GM12874 (cell line): ENCODE measurements around the gene TMEM269.

Experiments
- TF ChIP-seq, protein P1 (sequence below): IDR thresholded peaks from 2 replicates; pipeline ENCODE4 v1.5.1; 2011; ENCODE audit warnings: low read depth, mild to moderate bottlenecking, control low read depth, low read length, moderate library complexity; ENCODE audit not compliant: insufficient read depth

TMEM269 gene

DNA sequence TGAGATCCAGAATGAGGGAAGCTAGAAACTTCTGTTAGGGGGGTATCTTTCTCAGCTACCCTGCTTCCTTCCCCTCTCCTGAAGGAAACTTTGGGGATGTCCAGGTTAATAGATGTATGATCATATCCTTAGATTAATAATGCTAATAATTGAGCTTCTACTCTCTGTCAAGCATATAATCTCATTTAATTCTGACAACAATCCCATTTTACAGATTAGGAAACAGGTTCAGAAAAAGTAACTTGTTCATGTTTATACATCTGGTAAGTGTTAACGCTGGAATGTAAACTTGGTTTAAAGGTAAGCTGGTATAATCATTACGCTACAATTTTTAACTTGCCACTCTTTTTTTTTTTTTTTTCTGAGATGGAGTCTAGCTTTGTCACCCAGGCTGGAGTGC lies 1.7 kb upstream of the TMEM269 start:
- TF ChIP-seq, protein P1, sequence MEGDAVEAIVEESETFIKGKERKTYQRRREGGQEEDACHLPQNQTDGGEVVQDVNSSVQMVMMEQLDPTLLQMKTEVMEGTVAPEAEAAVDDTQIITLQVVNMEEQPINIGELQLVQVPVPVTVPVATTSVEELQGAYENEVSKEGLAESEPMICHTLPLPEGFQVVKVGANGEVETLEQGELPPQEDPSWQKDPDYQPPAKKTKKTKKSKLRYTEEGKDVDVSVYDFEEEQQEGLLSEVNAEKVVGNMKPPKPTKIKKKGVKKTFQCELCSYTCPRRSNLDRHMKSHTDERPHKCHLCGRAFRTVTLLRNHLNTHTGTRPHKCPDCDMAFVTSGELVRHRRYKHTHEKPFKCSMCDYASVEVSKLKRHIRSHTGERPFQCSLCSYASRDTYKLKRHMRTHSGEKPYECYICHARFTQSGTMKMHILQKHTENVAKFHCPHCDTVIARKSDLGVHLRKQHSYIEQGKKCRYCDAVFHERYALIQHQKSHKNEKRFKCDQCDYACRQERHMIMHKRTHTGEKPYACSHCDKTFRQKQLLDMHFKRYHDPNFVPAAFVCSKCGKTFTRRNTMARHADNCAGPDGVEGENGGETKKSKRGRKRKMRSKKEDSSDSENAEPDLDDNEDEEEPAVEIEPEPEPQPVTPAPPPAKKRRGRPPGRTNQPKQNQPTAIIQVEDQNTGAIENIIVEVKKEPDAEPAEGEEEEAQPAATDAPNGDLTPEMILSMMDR, result no peak

GRCh38 chr1:42784547-42784945 lies 245 bp upstream of the TMEM269 start:
- TF ChIP-seq, protein P1, result no peak

DNA sequence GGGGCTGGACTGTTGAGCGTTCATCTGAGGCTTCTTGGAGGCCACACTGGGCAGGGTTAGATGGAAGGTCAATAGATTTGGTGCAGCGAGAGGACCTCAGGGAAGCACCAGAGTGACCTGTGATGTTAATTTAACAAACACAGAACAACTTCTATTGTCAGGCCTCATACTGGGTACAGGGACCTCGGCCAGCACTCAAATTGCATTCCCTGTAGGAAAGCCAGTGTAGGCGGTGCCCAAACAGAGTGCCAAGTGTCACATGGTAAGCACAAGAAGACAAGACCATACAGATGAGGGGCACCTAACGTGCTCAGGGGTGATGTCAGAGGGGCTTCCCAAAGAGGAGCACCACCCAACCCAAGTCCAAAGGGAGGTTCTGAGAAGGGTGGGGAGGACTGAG lies 1.3 kb downstream of the TMEM269 start:
- TF ChIP-seq, protein P1, result no peak

DNA sequence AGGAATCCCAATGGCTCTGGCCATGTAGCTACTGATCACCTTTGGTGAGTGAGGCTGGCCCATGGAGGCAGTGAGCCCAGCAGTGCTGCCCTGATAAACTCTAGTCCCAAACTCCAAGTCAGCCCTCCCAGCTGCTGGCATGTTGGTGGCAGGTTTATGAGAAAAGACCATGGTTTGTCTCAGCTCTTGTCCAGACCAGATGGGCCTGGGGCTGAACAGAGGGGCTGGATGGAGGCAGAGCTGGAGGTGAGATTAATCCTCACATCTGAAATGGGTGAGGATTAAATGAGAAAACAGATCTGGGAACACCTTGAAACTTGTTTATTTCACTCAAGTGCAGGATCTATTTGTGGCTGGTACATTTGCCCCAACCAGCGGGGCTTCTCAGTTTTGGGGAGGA lies 3.2 kb downstream of the TMEM269 start:
- TF ChIP-seq, protein P1, result no peak

- TF ChIP-seq, protein P1, result no peak
These were observed 9.0 kb downstream of the TMEM269 start for GRCh38 chr1:42793824-42794223.

DNA sequence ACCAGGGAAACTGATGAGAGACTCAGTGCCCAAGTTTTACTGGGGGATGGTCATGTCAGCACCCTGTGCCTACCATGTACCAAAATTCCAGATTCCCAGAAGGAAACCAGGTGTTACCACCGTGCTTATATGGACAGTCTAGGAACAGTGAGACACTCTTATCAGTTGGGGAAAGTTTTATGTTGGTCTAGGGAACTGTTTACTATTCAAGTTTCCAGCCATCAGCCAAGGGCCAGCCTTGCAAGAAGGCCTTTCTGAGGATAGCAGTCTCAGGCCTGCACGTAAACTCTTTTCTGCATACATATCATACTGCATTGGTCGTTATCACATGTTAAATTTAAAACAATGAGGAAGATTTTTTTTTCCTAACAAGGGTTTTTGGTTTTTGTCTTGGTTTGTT lies 12.6 kb downstream of the TMEM269 start:
- TF ChIP-seq, protein P1, result no peak

DNA sequence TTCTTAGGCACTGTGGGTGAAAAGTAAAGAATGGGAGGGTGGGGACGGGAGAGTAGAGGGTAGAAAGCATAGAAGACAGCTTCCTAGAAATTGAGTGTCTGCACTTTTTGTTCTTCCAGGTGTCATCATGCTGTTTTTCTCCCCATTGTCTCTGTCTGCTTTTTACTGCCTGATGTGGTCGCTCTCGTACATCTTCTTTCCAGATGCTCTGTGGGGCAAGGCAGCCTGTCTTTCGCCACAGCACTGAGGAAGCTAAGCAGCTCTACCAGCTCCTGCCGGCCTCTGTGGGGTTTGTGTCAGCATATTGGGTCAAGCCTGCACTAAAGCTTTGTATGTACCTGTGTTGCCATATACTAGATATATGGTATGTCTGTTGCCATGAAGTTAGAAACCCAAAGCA lies 13.2 kb downstream of the TMEM269 start:
- TF ChIP-seq, protein P1, result no peak
